Measurements from ENCODE around the gene KIAA1210.

Gene KIAA1210

DNA sequence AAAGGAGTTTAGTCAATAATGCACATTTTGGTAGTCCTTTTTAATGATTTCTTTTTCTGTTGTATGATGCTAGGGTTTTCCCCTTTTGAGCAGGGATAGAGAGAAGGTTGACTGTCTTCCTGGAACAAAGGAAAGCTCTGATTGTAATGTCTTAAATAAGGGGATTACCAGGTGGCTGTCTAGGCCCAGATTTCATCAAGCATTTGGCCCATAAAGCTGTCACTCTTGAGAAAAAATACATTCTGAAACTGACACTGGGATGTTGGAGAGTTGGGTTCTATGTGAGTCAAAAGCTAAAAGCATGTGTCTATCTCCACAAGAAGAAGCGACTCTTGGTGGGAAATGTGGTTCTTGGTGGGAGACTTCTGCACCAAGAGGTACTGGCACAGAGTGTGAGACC, 26.4 kb downstream of the KIAA1210 start:
- TF ChIP-seq SPI1 (IDR thresholded peaks at IDR 0.05; ENCODE audit: low read depth, low read length) = no peak
- no peak for TF ChIP-seq TAF1 (IDR thresholded peaks at IDR 0.05; ENCODE audit: low read depth, low read length)
- no peak for TF ChIP-seq POLR2A (IDR thresholded peaks at IDR 0.05; ENCODE audit: low read depth, low read length)
- TF ChIP-seq PAX5 (IDR thresholded peaks at IDR 0.05; ENCODE audit: insufficient read depth, low read length, severe bottlenecking) = no peak
- TF ChIP-seq POU2F2 (IDR thresholded peaks at IDR 0.05; ENCODE audit: low read depth, low read length) = no peak
- TF ChIP-seq POLR2AphosphoS5 (IDR thresholded peaks at IDR 0.05; ENCODE audit: low read depth, low read length) = no peak
- DNase-seq (ENCODE audit: insufficient read length, low spot score) (no peak), FAIRE-seq (no peak)

GRCh38 chrX:119095936-119096335, 31.7 kb downstream of the KIAA1210 start:
- no peak for FAIRE-seq
- DNase-seq (ENCODE audit: insufficient read length, low spot score) = no peak
- TF ChIP-seq POU2F2 (IDR thresholded peaks at IDR 0.05; ENCODE audit: low read depth, low read length) = no peak
- no peak for TF ChIP-seq SPI1 (IDR thresholded peaks at IDR 0.05; ENCODE audit: low read depth, low read length)
- no peak for TF ChIP-seq POLR2A (IDR thresholded peaks at IDR 0.05; ENCODE audit: low read depth, low read length)
- no peak for TF ChIP-seq TAF1 (IDR thresholded peaks at IDR 0.05; ENCODE audit: low read depth, low read length)
- TF ChIP-seq POLR2AphosphoS5 (IDR thresholded peaks at IDR 0.05; ENCODE audit: low read depth, low read length) = no peak
- TF ChIP-seq PAX5 (IDR thresholded peaks at IDR 0.05; ENCODE audit: insufficient read depth, low read length, severe bottlenecking) = no peak

- DNase-seq (ENCODE audit: insufficient read length, low spot score) (no peak), FAIRE-seq (no peak)
- TF ChIP-seq TAF1 (IDR thresholded peaks at IDR 0.05; ENCODE audit: low read depth, low read length) (no peak), POU2F2 (IDR thresholded peaks at IDR 0.05; ENCODE audit: low read depth, low read length) (no peak), PAX5 (IDR thresholded peaks at IDR 0.05; ENCODE audit: insufficient read depth, low read length, severe bottlenecking) (no peak), SPI1 (IDR thresholded peaks at IDR 0.05; ENCODE audit: low read depth, low read length) (no peak), POLR2AphosphoS5 (IDR thresholded peaks at IDR 0.05; ENCODE audit: low read depth, low read length) (no peak), POLR2A (IDR thresholded peaks at IDR 0.05; ENCODE audit: low read depth, low read length) (no peak)
Observed at GRCh38 chrX:119094819-119095218, 32.8 kb downstream of the KIAA1210 start.

GRCh38 chrX:119093991-119094735, 33.4 kb downstream of the KIAA1210 start:
- TF ChIP-seq POU2F2 (IDR thresholded peaks at IDR 0.05; ENCODE audit: low read depth, low read length) = no peak
- TF ChIP-seq POLR2AphosphoS5 (IDR thresholded peaks at IDR 0.05; ENCODE audit: low read depth, low read length) = no peak
- TF ChIP-seq POLR2A (IDR thresholded peaks at IDR 0.05; ENCODE audit: low read depth, low read length) = no peak
- TF ChIP-seq PAX5 (IDR thresholded peaks at IDR 0.05; ENCODE audit: insufficient read depth, low read length, severe bottlenecking) = no peak
- TF ChIP-seq TAF1 (IDR thresholded peaks at IDR 0.05; ENCODE audit: low read depth, low read length) = no peak
- no peak for TF ChIP-seq SPI1 (IDR thresholded peaks at IDR 0.05; ENCODE audit: low read depth, low read length)

DNA sequence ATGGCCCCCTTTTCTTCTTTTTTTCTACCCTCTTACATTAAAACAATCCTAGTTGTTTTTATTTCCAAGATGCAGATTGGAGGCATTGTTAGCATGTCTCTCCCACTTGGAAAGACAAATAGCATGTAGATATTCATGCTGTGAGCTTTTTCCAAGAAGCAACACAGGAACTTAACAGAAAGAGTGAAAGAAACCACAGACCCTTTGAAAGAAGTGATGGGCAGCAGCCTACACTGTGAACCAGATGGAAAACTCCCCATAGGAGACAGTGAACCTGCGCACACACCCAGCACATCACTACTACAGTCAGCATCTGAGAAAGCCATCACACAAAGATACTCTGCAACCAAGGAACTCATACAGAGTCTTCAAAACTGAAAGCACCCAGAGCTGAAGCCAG, 37.0 kb downstream of the KIAA1210 start:
- DNase-seq (ENCODE audit: insufficient read length, low spot score) = no peak

More at GRCh38 chrX:119093991-119094735, 33.4 kb downstream of the KIAA1210 start:
- FAIRE-seq = no peak
- no peak for DNase-seq (ENCODE audit: insufficient read length, low spot score)

DNA sequence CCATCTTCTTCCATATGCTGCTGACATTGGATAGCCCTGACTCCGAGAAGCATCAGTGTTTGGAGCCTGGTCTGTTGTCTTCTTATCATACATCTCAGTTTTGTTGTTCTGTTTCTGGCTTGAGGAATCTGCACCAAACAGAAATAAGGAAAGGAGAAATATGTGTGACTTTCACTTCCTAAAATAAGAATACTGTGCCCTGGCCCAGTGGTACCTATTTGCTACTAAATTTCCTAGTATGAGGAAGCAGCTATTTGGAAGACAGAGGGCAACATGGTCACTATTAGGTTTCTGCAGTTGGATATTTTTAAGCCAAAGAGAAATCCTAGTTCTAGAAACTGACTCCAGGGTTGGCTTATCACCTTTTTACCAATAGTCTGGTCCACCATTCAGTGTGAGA, 38.0 kb downstream of the KIAA1210 start:
- no peak for FAIRE-seq
- no peak for DNase-seq (ENCODE audit: insufficient read length, low spot score)
- no peak for TF ChIP-seq POLR2AphosphoS5 (IDR thresholded peaks at IDR 0.05; ENCODE audit: low read depth, low read length)
- TF ChIP-seq POU2F2 (IDR thresholded peaks at IDR 0.05; ENCODE audit: low read depth, low read length) = no peak
- no peak for TF ChIP-seq SPI1 (IDR thresholded peaks at IDR 0.05; ENCODE audit: low read depth, low read length)
- no peak for TF ChIP-seq POLR2A (IDR thresholded peaks at IDR 0.05; ENCODE audit: low read depth, low read length)
- TF ChIP-seq PAX5 (IDR thresholded peaks at IDR 0.05; ENCODE audit: insufficient read depth, low read length, severe bottlenecking) = no peak
- TF ChIP-seq TAF1 (IDR thresholded peaks at IDR 0.05; ENCODE audit: low read depth, low read length) = no peak

More for the DNA sequence above, 37.0 kb downstream of the KIAA1210 start:
- FAIRE-seq = no peak
- TF ChIP-seq SPI1 (IDR thresholded peaks at IDR 0.05; ENCODE audit: low read depth, low read length) = no peak
- no peak for TF ChIP-seq PAX5 (IDR thresholded peaks at IDR 0.05; ENCODE audit: insufficient read depth, low read length, severe bottlenecking)
- TF ChIP-seq TAF1 (IDR thresholded peaks at IDR 0.05; ENCODE audit: low read depth, low read length) = no peak
- no peak for TF ChIP-seq POLR2A (IDR thresholded peaks at IDR 0.05; ENCODE audit: low read depth, low read length)
- no peak for TF ChIP-seq POLR2AphosphoS5 (IDR thresholded peaks at IDR 0.05; ENCODE audit: low read depth, low read length)
- no peak for TF ChIP-seq POU2F2 (IDR thresholded peaks at IDR 0.05; ENCODE audit: low read depth, low read length)

- DNase-seq (ENCODE audit: insufficient read length, low spot score) = no peak
- no peak for FAIRE-seq
- TF ChIP-seq POLR2A (IDR thresholded peaks at IDR 0.05; ENCODE audit: low read depth, low read length) = no peak
- no peak for TF ChIP-seq PAX5 (IDR thresholded peaks at IDR 0.05; ENCODE audit: insufficient read depth, low read length, severe bottlenecking)
- no peak for TF ChIP-seq SPI1 (IDR thresholded peaks at IDR 0.05; ENCODE audit: low read depth, low read length)
- TF ChIP-seq POLR2AphosphoS5 (IDR thresholded peaks at IDR 0.05; ENCODE audit: low read depth, low read length) = no peak
- no peak for TF ChIP-seq TAF1 (IDR thresholded peaks at IDR 0.05; ENCODE audit: low read depth, low read length)
- no peak for TF ChIP-seq POU2F2 (IDR thresholded peaks at IDR 0.05; ENCODE audit: low read depth, low read length)
Observed at GRCh38 chrX:119087121-119087520, 40.5 kb downstream of the KIAA1210 start.

DNA sequence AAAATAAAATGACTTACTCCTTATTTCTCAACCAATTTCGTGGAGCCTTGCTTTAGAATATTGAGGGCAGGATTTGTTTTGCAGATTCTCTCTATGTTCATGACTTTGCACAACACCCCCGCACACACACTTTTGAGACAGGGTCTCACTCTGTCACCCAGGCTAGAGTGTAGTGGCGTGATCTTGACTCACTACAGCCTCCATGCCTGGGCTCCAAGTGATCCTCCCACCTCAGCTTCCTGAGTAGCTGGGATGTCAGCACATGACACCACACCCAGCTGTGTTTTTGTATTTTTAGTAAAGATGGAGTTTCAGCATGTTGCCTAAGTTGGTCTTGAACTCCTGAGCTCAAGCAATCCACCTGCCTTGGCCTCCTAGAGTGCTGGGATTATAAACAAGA, 42.8 kb downstream of the KIAA1210 start:
- DNase-seq (ENCODE audit: insufficient read length, low spot score) = no peak
- no peak for FAIRE-seq
- TF ChIP-seq POU2F2 (IDR thresholded peaks at IDR 0.05; ENCODE audit: low read depth, low read length) = no peak

- no peak for FAIRE-seq
- DNase-seq (ENCODE audit: insufficient read length, low spot score) = no peak
- no peak for TF ChIP-seq POLR2AphosphoS5 (IDR thresholded peaks at IDR 0.05; ENCODE audit: low read depth, low read length)
- TF ChIP-seq PAX5 (IDR thresholded peaks at IDR 0.05; ENCODE audit: insufficient read depth, low read length, severe bottlenecking) = no peak
- TF ChIP-seq POLR2A (IDR thresholded peaks at IDR 0.05; ENCODE audit: low read depth, low read length) = no peak
- no peak for TF ChIP-seq SPI1 (IDR thresholded peaks at IDR 0.05; ENCODE audit: low read depth, low read length)
- no peak for TF ChIP-seq TAF1 (IDR thresholded peaks at IDR 0.05; ENCODE audit: low read depth, low read length)
- no peak for TF ChIP-seq POU2F2 (IDR thresholded peaks at IDR 0.05; ENCODE audit: low read depth, low read length)
Observed at GRCh38 chrX:119082278-119082677, 45.3 kb downstream of the KIAA1210 start.

Data from GM12891 (cell line).